GM21381 (cell line): ENCODE measurements around the gene UVSSA.
"Not testable (repeated sequence)": the region's sequence is repeated elsewhere in the genome, so short reads cannot be mapped to it uniquely, and the experiment has no call there.

Source experiments
- ATAC-seq: cut with Tn5 transposase; IDR thresholded peaks from one replicate; pipeline ENCODE4 v1.9.1; 2021; ENCODE audit warnings: mild to moderate bottlenecking, moderate library complexity; ENCODE audit not compliant: unreplicated experiment

The UVSSA gene

GRCh38 chr4:1394554-1395388 is 47.8 kb downstream of the UVSSA start:
- ATAC-seq: not testable (repeated sequence)

GRCh38 chr4:1395389-1395820 is 48.4 kb downstream of the UVSSA start:
- not testable (repeated sequence) for ATAC-seq

GRCh38 chr4:1395941-1396805 is 49.2 kb downstream of the UVSSA start:
- no peak for ATAC-seq

GRCh38 chr4:1396806-1397455 is 49.9 kb downstream of the UVSSA start:
- no peak for ATAC-seq

- no peak for ATAC-seq
These were observed 51.9 kb downstream of the UVSSA start for GRCh38 chr4:1398681-1399507.

GRCh38 chr4:1399508-1400190 is 52.6 kb downstream of the UVSSA start:
- no peak for ATAC-seq

GRCh38 chr4:1400191-1400805 is 53.3 kb downstream of the UVSSA start:
- ATAC-seq: no peak

- no peak for ATAC-seq
These were observed 53.9 kb downstream of the UVSSA start for GRCh38 chr4:1400831-1401408.

- no peak for ATAC-seq
These were observed 54.5 kb downstream of the UVSSA start for GRCh38 chr4:1401409-1402020.

GRCh38 chr4:1402021-1402515 is 55.1 kb downstream of the UVSSA start:
- no peak for ATAC-seq

- no peak for ATAC-seq
These were observed 55.6 kb downstream of the UVSSA start for GRCh38 chr4:1402516-1403091.

GRCh38 chr4:1403177-1403583 is 56.2 kb downstream of the UVSSA start:
- ATAC-seq: no peak

- ATAC-seq: no peak
These were observed 56.9 kb downstream of the UVSSA start for GRCh38 chr4:1403591-1404572.

- ATAC-seq: no peak
These were observed 57.7 kb downstream of the UVSSA start for GRCh38 chr4:1404573-1405253.

- no peak for ATAC-seq
These were observed 58.2 kb downstream of the UVSSA start for GRCh38 chr4:1405254-1405635.

GRCh38 chr4:1405636-1406393 is 58.8 kb downstream of the UVSSA start:
- ATAC-seq: no peak
